ENCODE measurements around the gene TRMT1L.

GRCh38 chr1:185112356-185112755 is 44.4 kb downstream of the TRMT1L start:
- TF ChIP-seq, protein P1, sequence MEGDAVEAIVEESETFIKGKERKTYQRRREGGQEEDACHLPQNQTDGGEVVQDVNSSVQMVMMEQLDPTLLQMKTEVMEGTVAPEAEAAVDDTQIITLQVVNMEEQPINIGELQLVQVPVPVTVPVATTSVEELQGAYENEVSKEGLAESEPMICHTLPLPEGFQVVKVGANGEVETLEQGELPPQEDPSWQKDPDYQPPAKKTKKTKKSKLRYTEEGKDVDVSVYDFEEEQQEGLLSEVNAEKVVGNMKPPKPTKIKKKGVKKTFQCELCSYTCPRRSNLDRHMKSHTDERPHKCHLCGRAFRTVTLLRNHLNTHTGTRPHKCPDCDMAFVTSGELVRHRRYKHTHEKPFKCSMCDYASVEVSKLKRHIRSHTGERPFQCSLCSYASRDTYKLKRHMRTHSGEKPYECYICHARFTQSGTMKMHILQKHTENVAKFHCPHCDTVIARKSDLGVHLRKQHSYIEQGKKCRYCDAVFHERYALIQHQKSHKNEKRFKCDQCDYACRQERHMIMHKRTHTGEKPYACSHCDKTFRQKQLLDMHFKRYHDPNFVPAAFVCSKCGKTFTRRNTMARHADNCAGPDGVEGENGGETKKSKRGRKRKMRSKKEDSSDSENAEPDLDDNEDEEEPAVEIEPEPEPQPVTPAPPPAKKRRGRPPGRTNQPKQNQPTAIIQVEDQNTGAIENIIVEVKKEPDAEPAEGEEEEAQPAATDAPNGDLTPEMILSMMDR (IDR thresholded peaks at IDR 0.05), result no peak
- no peak for TF ChIP-seq POLR2A (IDR thresholded peaks at IDR 0.05)
